Activated naive CD8-positive, alpha-beta T cell treated with anti-CD3 and anti-CD28 coated beads, Interleukin-2, amount 50 U/mL, for 24 hours (primary cell): ENCODE measurements around the gene AHDC1.
"Not testable (repeated sequence)": the region's sequence is repeated elsewhere in the genome, so short reads cannot be mapped to it uniquely, and the experiment has no call there.

ENCODE experiments used
- ATAC-seq: fragments of 150-1000 bp; cut with Tn5 transposase; one replicate; pipeline ENCODE4 v1.10.0; 2021
- DNase-seq: peaks from one replicate; pipeline ENCODE4 v3.0.0; 2021
- H3K27ac Mint-ChIP-seq: one replicate; pipeline ENCODE4 v1.8.0; 2021; ENCODE audit warnings: mild to moderate bottlenecking, mixed read lengths
- H3K27me3 Mint-ChIP-seq: one replicate; pipeline ENCODE4 v1.8.0; 2021; ENCODE audit warnings: mixed read lengths
- H3K36me3 Mint-ChIP-seq: one replicate; pipeline ENCODE4 v1.8.0; 2021; ENCODE audit warnings: low read depth, mixed read lengths
- H3K4me1 Mint-ChIP-seq: one replicate; pipeline ENCODE4 v1.8.0; 2021; ENCODE audit warnings: mixed read lengths
- H3K4me3 Mint-ChIP-seq: one replicate; pipeline ENCODE4 v1.8.0; 2021; ENCODE audit warnings: mild to moderate bottlenecking, moderate library complexity, mixed read lengths
- H3K9me3 Mint-ChIP-seq: one replicate; pipeline ENCODE4 v1.8.0; 2021; ENCODE audit warnings: mixed read lengths

The AHDC1 gene

GRCh38 chr1:27554759-27555699 is 48.9 kb downstream of the AHDC1 start:
- H3K27ac Mint-ChIP-seq = no peak overlapping the region
- peaks cover 2% of the 10 kb centered on the region for H3K36me3 Mint-ChIP-seq
- H3K27me3 Mint-ChIP-seq = no peaks in the 10 kb centered on the region
- DNase-seq (no peak), ATAC-seq (no peak)
- peaks cover 23% of the 10 kb centered on the region for H3K4me1 Mint-ChIP-seq
- no peak overlapping the region for H3K4me3 Mint-ChIP-seq
- H3K9me3 Mint-ChIP-seq = no peaks in the 10 kb centered on the region

GRCh38 chr1:27554293-27554692 is 49.7 kb downstream of the AHDC1 start:
- H3K36me3 Mint-ChIP-seq = peaks cover 2% of the 10 kb centered on the region
- DNase-seq (no peak), ATAC-seq (no peak)
- H3K4me1 Mint-ChIP-seq = peaks cover 23% of the 10 kb centered on the region
- H3K4me3 Mint-ChIP-seq = no peak overlapping the region
- no peak overlapping the region for H3K27ac Mint-ChIP-seq
- H3K9me3 Mint-ChIP-seq = no peaks in the 10 kb centered on the region
- no peaks in the 10 kb centered on the region for H3K27me3 Mint-ChIP-seq

- not testable (repeated sequence) for H3K27ac Mint-ChIP-seq, DNase-seq
Observed at GRCh38 chr1:27553823-27554222, 50.1 kb downstream of the AHDC1 start.

GRCh38 chr1:27552911-27553420 is 51.0 kb downstream of the AHDC1 start:
- Mint-ChIP-seq H3K36me3 (peaks cover 2% of the 10 kb centered on the region), H3K9me3 (no peaks in the 10 kb centered on the region), H3K4me3 (no peak overlapping the region), H3K4me1 (peaks cover 23% of the 10 kb centered on the region), H3K27me3 (no peaks in the 10 kb centered on the region), H3K27ac (no peak overlapping the region)
- DNase-seq = no peak
- ATAC-seq = no peak

More at GRCh38 chr1:27553823-27554222, 50.1 kb downstream of the AHDC1 start:
- ATAC-seq, H3K4me3 Mint-ChIP-seq, H3K36me3 Mint-ChIP-seq, H3K9me3 Mint-ChIP-seq, H3K27me3 Mint-ChIP-seq: not testable (repeated sequence)
- H3K4me1 Mint-ChIP-seq = peaks cover 23% of the 10 kb centered on the region

GRCh38 chr1:27551953-27552312 is 52.0 kb downstream of the AHDC1 start:
- Mint-ChIP-seq H3K27ac (no peak overlapping the region), H3K4me3 (no peak overlapping the region), H3K4me1 (peaks cover 16% of the 10 kb centered on the region), H3K36me3 (peaks cover 2% of the 10 kb centered on the region), H3K27me3 (no peaks in the 10 kb centered on the region), H3K9me3 (no peaks in the 10 kb centered on the region)
- no peak for DNase-seq
- ATAC-seq = no peak

GRCh38 chr1:27551170-27551952 is 52.6 kb downstream of the AHDC1 start:
- H3K27ac Mint-ChIP-seq = no peak overlapping the region

GRCh38 chr1:27550510-27551169 is 53.3 kb downstream of the AHDC1 start:
- Mint-ChIP-seq H3K4me1 (peaks cover 4% of the 10 kb centered on the region), H3K9me3 (no peaks in the 10 kb centered on the region), H3K27me3 (no peaks in the 10 kb centered on the region), H3K4me3 (no peak overlapping the region), H3K36me3 (peaks cover 2% of the 10 kb centered on the region), H3K27ac (no peak overlapping the region)
- ATAC-seq = no peak
- no peak for DNase-seq

More at GRCh38 chr1:27551170-27551952, 52.6 kb downstream of the AHDC1 start:
- DNase-seq (no peak), ATAC-seq (no peak)
- H3K36me3 Mint-ChIP-seq = peaks cover 2% of the 10 kb centered on the region
- H3K4me1 Mint-ChIP-seq = peaks cover 11% of the 10 kb centered on the region
- H3K27me3 Mint-ChIP-seq = no peaks in the 10 kb centered on the region
- no peak overlapping the region for H3K4me3 Mint-ChIP-seq
- no peaks in the 10 kb centered on the region for H3K9me3 Mint-ChIP-seq

- no peaks in the 10 kb centered on the region for H3K9me3 Mint-ChIP-seq
- no peak overlapping the region for H3K4me3 Mint-ChIP-seq
- ATAC-seq = no peak
- peaks cover 2% of the 10 kb centered on the region for H3K36me3 Mint-ChIP-seq
- H3K27ac Mint-ChIP-seq = no peak overlapping the region
- no peaks in the 10 kb centered on the region for H3K27me3 Mint-ChIP-seq
- H3K4me1 Mint-ChIP-seq = peaks cover under 1% of the 10 kb centered on the region
- DNase-seq = no peak
Observed at GRCh38 chr1:27549807-27550408, 54.0 kb downstream of the AHDC1 start.

- Mint-ChIP-seq H3K36me3 (peaks cover 1% of the 10 kb centered on the region), H3K27me3 (no peaks in the 10 kb centered on the region), H3K4me1 (no peaks in the 10 kb centered on the region), H3K9me3 (no peaks in the 10 kb centered on the region), H3K4me3 (no peak overlapping the region), H3K27ac (no peak overlapping the region)
- DNase-seq (no peak), ATAC-seq (no peak)
Observed at GRCh38 chr1:27548858-27549719, 54.9 kb downstream of the AHDC1 start.

GRCh38 chr1:27548136-27548853 is 55.6 kb downstream of the AHDC1 start:
- ATAC-seq = no peak
- Mint-ChIP-seq H3K4me3 (no peak overlapping the region), H3K36me3 (no peaks in the 10 kb centered on the region), H3K27ac (no peak overlapping the region), H3K27me3 (no peaks in the 10 kb centered on the region), H3K9me3 (no peaks in the 10 kb centered on the region), H3K4me1 (peaks cover 2% of the 10 kb centered on the region)
- DNase-seq = no peak

GRCh38 chr1:27547220-27548116 is 56.5 kb downstream of the AHDC1 start:
- no peak overlapping the region for H3K4me3 Mint-ChIP-seq
- ATAC-seq (no peak), DNase-seq (no peak)
- H3K4me1 Mint-ChIP-seq = peaks cover 7% of the 10 kb centered on the region
- no peak overlapping the region for H3K27ac Mint-ChIP-seq
- no peaks in the 10 kb centered on the region for H3K27me3 Mint-ChIP-seq
- H3K9me3 Mint-ChIP-seq = no peaks in the 10 kb centered on the region
- H3K36me3 Mint-ChIP-seq = no peaks in the 10 kb centered on the region

GRCh38 chr1:27545876-27546275 is 58.1 kb downstream of the AHDC1 start:
- Mint-ChIP-seq H3K36me3 (no peaks in the 10 kb centered on the region), H3K27me3 (no peaks in the 10 kb centered on the region), H3K9me3 (no peaks in the 10 kb centered on the region), H3K4me1 (peaks cover 14% of the 10 kb centered on the region), H3K4me3 (no peak overlapping the region), H3K27ac (no peak overlapping the region)
- ATAC-seq (no peak), DNase-seq (no peak)
